Heart left ventricle (tissue), 16 donors: ENCODE results near the gene AFTPH. TPM values are rescaled to one million over a fixed set of nuclear protein-coding genes. Genes with fewer than 3 reads are reported as not detected.
A peak's percentile ranks its signal among the peaks of the same experiment; 100 is the strongest.

Experiments
- ATAC-seq, 4 donors: fragments of 200-7000 bp; cut with Tn5 transposase; one replicate each; pipeline ENCODE4 v1.9.1; 2020 to 2022; ENCODE audit warnings: moderate library complexity in 4 of 4, mild to moderate bottlenecking in 3 of 4, moderate number of reproducible peaks in 1 of 4
- DNase-seq, 5 donors: peaks; one replicate each; pipeline ENCODE4 v3.0.0-alpha.2; 2020
- H3K27ac ChIP-seq, 12 donors: fragments of 200-600 bp; sonication (generic) in 4 of 12; one replicate each; pipeline versions ENCODE4 v1.5.0 to v1.8.0; 2016 to 2022; ENCODE audit warnings: mild to moderate bottlenecking in 2 of 12
- H3K27me3 ChIP-seq, 9 donors: fragments of 200-600 bp; sonication (generic) in 2 of 9; one replicate each; pipeline versions ENCODE4 v1.5.1 to v1.8.0; 2016 to 2022; ENCODE audit warnings: mild to moderate bottlenecking in 3 of 9
- H3K36me3 ChIP-seq, 9 donors: fragments of 200-600 bp; sonication (generic) in 2 of 9; one replicate each; pipeline versions ENCODE4 v1.5.0 to v1.8.0; 2018 to 2022; ENCODE audit warnings: mild to moderate bottlenecking in 2 of 9
- H3K4me1 ChIP-seq, 12 donors: fragments of 200-600 bp; sonication (generic) in 4 of 12; one replicate each; pipeline versions ENCODE4 v1.5.0 to v1.8.0; 2016 to 2022; ENCODE audit warnings: mild to moderate bottlenecking in 3 of 12
- H3K4me3 ChIP-seq, 12 donors: fragments of 200-600 bp; sonication (generic) in 4 of 12; one replicate each; pipeline versions ENCODE4 v1.5.0 to v1.8.0; 2017 to 2022; ENCODE audit warnings: mild to moderate bottlenecking in 9 of 12, moderate library complexity in 4 of 12
- H3K9me3 ChIP-seq, 12 donors: fragments of 200-600 bp; sonication (generic) in 4 of 12; one replicate each; pipeline versions ENCODE4 v1.5.0 to v1.8.0; 2016 to 2022; ENCODE audit warnings: mild to moderate bottlenecking in 1 of 12
- CTCF ChIP-seq, 12 donors: fragments of 200-600 bp; sonication (generic) in 4 of 12; IDR thresholded peaks; one replicate each; pipeline versions ENCODE4 v1.5.0 to v1.8.0; 2018 to 2022; ENCODE audit warnings: antibody characterized with exemption in 12 of 12, mild to moderate bottlenecking in 5 of 12
- POLR2A ChIP-seq, 2 donors: fragments of 450-650 bp; IDR thresholded peaks; one replicate each; pipeline ENCODE4 v1.6.1; 2017; ENCODE audit warnings: antibody characterized with exemption in 2 of 2, mild to moderate bottlenecking in 2 of 2, moderate library complexity in 2 of 2
- WGBS, 4 donors: extraction: QIAGEN DNeasy Blood & Tissue Kit in 2 of 4; methylation state at CpG; one replicate each; pipeline versions ENCODE4 v1.1.5 to v1.1.7; 2013 to 2018; 5-methylcytosine and 5-hydroxymethylcytosine counted together
- intact Hi-C, 10 donors: fragments of 100-400 bp; cut with DNase I; formaldehyde crosslinking; loops; one replicate each; pipeline versions ENCODE4 v1.11.1 to v1.14.2; 2022
- polyA plus RNA-seq, 2 donors: library from polyadenylated mRNA; stranded (reverse); fragments of 200-250 nt; gene quantifications; one replicate each; pipeline ENCODE4 v1.2.3, GENCODE V29; 2013
- total RNA-seq, 9 donors: library from RNA; depleted of rRNA in 2 of 9; stranded (reverse); fragments of >200 nt in 2 of 9; fragmentation: NEBNext Ultra II Directional in 3 of 9; extraction: Animal tissue kit (Norgen Biotek cat#: 25700) in 3 of 9; gene quantifications; one replicate each; pipeline versions ENCODE4 v1.1.0 to v1.2.4, GENCODE V29; 2016 to 2023
- donor health status: ischemic (EF 13 %, LVEDD 7.1; RV severe dilation, severe dysfunction).
- donor health status: healthy with polysubstance abuse.
- donor health status: DM: no; HTN: yes; CAD: no.
- donor health status: DM: no; HTN: no; CAD: no.
- donor health status: ischemic (EF 25% LVEDD 6.9; RV normal size, moderate dysfunction).
- donor health status: ischemic (EF 25% LVEDD 5.7; RV mildly dilated, moderate dysfunction).
- donor health status: healthy.
- donor health status: DM: yes; HTN: yes; CAD: no.
- donor health status: ischemic (EF 35%, LVEDD 5.7; RV mildly dilated, moderate dysfunction).
- donor health status: nonischemic (EF 11% LVEDD 7.7; RV severe dilation, severe dysfunction).
- donor health status: DM: yes; HTN: yes; CAD: no.
- donor health status: PGD.
- donor health status: ischemic (EF 29% LVEDD 5.4; RV normal size, mild dysfunction).
- donor health status: nonischemic (EF 23%, LVEDD 6.1; RV moderate dilation, normal function).

Gene AFTPH
- total and polyA plus RNA-seq, 11 donors = 9.2 to 15.2 (median 10.7) TPM

DNA sequence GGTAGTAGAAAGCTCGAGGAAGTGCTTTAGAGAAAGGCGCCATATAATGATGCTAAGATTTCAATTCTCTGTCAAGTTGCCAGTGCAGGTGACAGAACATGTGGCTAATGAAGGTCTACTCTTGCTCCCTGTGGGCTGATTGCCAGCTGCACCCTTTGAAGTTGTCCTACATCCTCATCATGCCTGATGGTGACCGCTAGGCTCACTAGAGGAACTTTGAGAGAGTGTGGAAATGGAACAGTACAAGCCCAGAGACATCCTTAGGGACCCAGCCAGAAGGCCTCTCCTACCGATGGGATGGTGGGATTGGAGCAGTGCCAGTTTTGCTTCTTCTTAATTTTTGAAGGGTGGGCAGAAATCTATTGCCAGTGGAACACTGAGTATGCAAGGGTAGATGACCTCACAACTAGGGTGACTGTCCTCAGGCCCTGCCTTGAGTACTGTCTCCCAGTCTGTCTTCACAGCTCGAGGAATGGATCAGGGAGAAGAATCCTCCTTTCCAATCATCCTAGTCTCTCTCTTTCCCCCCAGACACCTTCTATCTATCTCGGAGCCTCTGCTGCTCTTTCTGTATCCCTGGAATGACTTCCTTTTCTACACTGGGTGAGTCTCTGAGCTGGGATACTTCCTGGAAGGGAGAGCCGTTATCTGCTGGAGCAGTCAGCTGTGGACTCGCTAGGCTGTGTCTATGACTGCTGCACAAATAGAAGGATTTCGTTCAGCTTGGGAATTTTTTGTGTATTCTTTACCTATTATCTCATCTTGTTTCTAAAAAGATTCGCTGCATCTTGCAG is 36.7 kb upstream of the AFTPH start:
- ATAC-seq (peak in 3 of 4 donors; percentile 29 to 39 (median 31)), DNase-seq (no peak)
- peaks cover 0 to 25% (median 8%) of the 10 kb centered on the region in 12 donors for H3K4me1 ChIP-seq
- H3K4me3 ChIP-seq = no peak overlapping the region
- WGBS, 4 donors = 47 to 51% (median 49%) methylated on average over 10 of the region's 10 CpGs
- no peaks in the 10 kb centered on the region for H3K36me3 ChIP-seq
- no peak overlapping the region for H3K27ac ChIP-seq
- TF ChIP-seq POLR2A (IDR thresholded peaks at IDR 0.05) (no peak), CTCF (IDR thresholded peaks at IDR 0.05) (no peak)
- peaks cover 0 to 3% (median 0%) of the 10 kb centered on the region in 9 donors for H3K27me3 ChIP-seq
- intact Hi-C loops = loop anchor here (1.0 to 10.0 kb wide), 13 partner anchors 35 to 443 kb away; partner anchors contain the start of gene LGALSL (in 1 of the 10)
- H3K9me3 ChIP-seq = no peaks in the 10 kb centered on the region

DNA sequence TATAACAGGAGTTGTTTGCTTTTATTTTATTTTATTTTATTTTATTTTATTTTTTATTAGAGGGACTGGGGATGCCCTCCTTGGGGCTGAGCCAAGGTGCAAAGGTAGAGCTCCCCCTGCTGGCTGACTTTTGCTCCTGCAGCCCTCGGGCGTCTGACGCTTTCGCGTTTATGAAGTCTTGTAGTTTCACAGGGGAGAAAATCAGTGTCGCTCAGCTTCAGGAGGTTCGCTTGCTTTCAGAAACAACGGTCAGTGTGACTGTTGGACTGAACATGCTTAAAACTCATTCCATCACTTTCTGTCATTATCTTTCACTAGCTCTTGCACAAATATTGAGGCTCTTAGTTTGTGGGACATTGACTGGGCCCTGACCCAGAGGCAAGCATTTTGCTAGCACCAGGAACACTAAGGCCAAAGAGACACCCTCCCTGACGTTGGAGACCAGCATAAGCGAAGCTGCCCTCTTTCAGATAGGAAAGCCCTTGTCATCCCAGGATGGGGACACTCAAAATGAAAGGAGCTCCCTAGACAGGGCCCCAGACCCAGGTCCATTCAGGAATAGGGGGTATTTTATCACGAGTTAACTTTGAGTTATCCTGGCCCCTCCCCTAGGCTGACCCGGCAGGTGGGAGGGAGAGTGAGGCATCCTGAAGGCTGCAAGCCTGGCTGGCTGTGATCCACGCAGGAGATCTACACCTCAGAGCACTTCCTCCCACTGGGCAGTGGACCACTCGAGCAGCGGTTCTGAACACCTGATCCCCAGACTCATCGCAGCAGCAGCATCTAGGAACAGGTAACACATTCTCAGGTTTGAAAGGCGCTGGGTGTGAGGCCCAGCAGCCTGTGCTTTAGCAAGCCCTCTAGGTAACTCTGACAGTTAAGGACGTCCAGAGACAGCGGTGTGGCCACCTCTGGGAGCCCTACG is 35.8 kb upstream of the AFTPH start:
- Histone ChIP-seq H3K36me3 (no peaks in the 10 kb centered on the region), H3K27ac (no peak overlapping the region), H3K4me3 (no peak overlapping the region), H3K4me1 (peaks cover 0 to 25% (median 8%) of the 10 kb centered on the region in 12 donors), H3K9me3 (no peaks in the 10 kb centered on the region), H3K27me3 (peaks cover 0 to 3% (median 0%) of the 10 kb centered on the region in 9 donors)
- DNase-seq (peak; percentile 52 to 84 (median 68)), ATAC-seq (peak; percentile 48 to 76 (median 64))
- WGBS, 4 donors = 44 to 51% (median 48%) methylated on average over 16 to 20 of the region's 20 CpGs
- intact Hi-C loops = loop anchor here (1.0 to 10.0 kb wide), 11 partner anchors 36 to 444 kb away; partner anchors contain the start of gene LGALSL (in 1 of the 10)
- TF ChIP-seq CTCF (IDR thresholded peaks at IDR 0.05) = peak; percentile 94 to 99 (median 98)
- no peak for TF ChIP-seq POLR2A (IDR thresholded peaks at IDR 0.05)

GRCh38 chr2:64489081-64489751 is 34.9 kb upstream of the AFTPH start:
- no peak for TF ChIP-seq CTCF (IDR thresholded peaks at IDR 0.05)
- no peak for TF ChIP-seq POLR2A (IDR thresholded peaks at IDR 0.05)
- no peak for DNase-seq
- Histone ChIP-seq H3K9me3 (no peaks in the 10 kb centered on the region), H3K4me1 (peaks cover 0 to 25% (median 8%) of the 10 kb centered on the region in 12 donors), H3K4me3 (no peak overlapping the region), H3K27me3 (peaks cover 0 to 3% (median 0%) of the 10 kb centered on the region in 9 donors), H3K36me3 (no peaks in the 10 kb centered on the region), H3K27ac (no peak overlapping the region)
- intact Hi-C loops = loop anchor here (2.0 to 10.0 kb wide), 9 partner anchors 37 to 444 kb away; partner anchors contain the start of gene LGALSL (in 1 of the 10)
- WGBS, 4 donors = 72 to 87% (median 74%) methylated on average over 5 of the region's 5 CpGs
- ATAC-seq = no peak
